Measurements from ENCODE around the gene SPPL2C. TPM values are rescaled to one million over a fixed set of nuclear protein-coding genes. Genes with fewer than 3 reads are reported as not detected.

SPPL2C gene
- total RNA-seq, 2 experiments from 2014 or later = not detected

DNA sequence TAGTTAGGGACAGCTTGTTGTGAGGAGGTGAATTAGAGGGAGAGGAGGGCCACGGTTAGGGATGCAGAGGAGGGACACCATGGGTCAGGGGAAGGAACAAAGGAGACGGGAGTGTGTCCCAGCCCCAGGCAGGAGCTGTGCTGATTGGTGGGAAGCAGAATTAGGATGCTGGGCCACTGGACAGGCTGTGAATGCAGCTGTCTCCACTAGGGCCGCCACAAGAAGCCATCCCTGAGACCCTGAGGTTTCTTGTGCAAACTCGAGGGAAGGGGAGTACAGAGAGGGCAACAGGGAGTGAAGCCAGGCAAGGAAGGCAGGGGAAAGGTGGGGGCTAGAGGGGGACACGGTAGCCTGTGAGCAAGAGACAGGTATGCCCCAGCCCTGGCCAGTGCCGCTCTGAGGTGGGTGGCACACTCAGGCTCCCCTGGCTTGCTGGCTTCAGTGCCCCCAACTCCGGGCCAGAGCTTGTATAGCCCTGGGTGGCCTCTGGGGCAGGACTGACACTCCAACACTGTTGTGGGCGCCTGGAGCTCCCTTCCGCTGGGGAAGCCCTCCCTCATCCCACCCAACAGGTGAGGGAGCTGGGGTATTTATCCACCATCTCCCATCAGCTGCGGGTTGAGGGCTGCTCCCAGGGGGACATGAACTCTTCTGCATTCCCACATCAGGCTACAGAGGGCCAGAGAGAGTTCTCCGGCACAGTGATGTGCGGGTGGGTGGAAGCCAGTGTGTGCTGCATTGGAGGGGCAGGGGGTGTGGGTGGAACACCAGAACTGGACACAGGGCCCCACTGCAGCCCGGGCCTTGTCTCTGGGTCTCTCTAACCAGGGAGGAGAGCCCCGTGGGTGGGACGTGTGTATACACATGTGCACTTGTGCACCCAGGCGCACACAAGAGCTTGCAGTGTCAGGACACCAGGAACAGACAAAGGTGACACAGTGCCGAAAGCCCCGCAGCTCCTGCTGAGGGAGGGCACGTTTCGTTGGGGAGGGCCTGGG is 8.3 kb upstream of the SPPL2C start:
- Mint-ChIP-seq H3K4me1 (peaks cover 4% of the 10 kb centered on the region), H3K9me3 (no peaks in the 10 kb centered on the region), H3K27me3 (no peaks in the 10 kb centered on the region), H3K4me3 (no peak overlapping the region), H3K27ac (no peak overlapping the region), H3K36me3 (ENCODE audit: low read depth) (no peaks in the 10 kb centered on the region)
- ChIA-PET POLR2A (no interaction called here), CTCF (interaction anchor here (0.6 to 1.0 kb wide), 4 partner anchors 16 to 313 kb away, joined by 3 to 4 read pairs (median 3); no protein-coding TSS in a partner anchor)
- DNase-seq = no peak

DNA sequence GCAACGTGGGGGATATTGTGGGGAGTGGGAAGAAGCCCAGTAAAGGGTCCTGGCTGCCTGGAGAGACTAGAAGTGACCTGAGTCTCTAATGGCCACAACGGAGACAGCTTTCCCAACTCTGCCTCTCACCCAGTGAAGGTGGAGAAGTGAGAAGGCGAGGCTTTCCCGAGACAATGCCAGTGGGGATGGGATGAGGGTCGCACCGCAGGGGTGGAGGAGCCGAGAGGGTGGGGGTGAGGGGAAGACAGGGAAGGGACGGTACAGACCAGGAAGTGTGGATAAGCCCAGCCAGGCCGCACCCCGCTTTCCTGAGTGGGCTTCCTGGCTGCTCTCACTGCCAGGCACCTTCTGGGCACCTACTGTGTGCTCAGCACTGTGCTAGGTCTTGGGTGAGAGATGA is 7.5 kb upstream of the SPPL2C start:
- Mint-ChIP-seq H3K9me3 (no peaks in the 10 kb centered on the region), H3K36me3 (ENCODE audit: low read depth) (no peaks in the 10 kb centered on the region), H3K27ac (no peak overlapping the region), H3K4me1 (no peaks in the 10 kb centered on the region), H3K4me3 (no peak overlapping the region), H3K27me3 (no peaks in the 10 kb centered on the region)
- CTCF ChIA-PET = interaction anchor here (0.8 kb wide), 1 partner anchor 189 kb away, joined by 3 read pairs; no protein-coding TSS in a partner anchor
- POLR2A ChIA-PET = no interaction called here
- no peak for DNase-seq

DNA sequence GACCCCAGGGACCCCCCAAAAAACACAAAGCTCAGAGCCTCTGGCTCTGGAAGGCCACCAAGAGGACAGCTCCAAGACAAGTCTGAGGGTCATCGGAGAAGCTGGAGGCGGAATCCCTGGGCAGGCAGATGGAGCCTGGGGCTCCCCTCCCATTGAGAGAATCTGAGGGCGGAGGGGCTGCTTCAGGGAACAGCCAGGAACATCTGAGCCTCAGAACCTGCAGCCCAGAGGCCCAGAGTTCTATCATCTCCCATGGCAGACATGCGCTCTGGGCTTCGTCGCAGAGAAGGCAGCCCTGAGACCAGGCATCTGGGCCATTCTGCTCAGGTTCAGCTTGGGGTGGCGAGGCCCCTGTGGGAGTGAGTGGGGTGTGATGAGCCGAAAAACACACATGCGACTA is 7.1 kb upstream of the SPPL2C start:
- Mint-ChIP-seq H3K27ac (no peak overlapping the region), H3K4me1 (no peaks in the 10 kb centered on the region), H3K27me3 (no peaks in the 10 kb centered on the region), H3K4me3 (no peak overlapping the region), H3K36me3 (ENCODE audit: low read depth) (no peaks in the 10 kb centered on the region), H3K9me3 (no peaks in the 10 kb centered on the region)
- CTCF ChIA-PET = no interaction called here
- POLR2A ChIA-PET = no interaction called here
- DNase-seq = no peak

DNA sequence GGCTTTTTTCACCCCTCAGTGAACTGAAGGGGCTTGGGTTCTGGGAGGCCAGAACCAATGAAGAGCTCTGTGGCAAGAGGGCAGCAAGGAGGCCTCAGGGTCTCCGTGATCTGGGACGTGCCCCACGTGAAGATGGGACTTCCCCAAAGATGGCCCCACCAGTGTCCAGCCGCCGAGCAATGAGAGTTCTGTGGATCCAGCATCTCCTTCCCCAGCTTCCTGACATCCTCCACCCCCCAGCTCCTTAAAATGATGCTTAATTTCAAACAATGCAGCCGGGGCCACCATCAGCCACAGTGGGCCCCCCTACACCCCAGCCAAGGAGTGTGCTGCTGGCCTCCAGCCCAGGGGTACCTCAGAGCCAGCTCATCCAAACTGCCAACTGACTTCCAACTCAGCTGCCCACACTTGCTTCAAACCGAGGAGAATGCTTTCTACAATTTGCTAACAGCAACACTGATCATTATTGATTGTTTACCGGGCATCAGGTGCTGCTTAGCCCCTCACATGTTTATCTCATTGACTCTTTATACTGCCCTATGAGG is 5.9 kb upstream of the SPPL2C start:
- ChIA-PET CTCF (interaction anchor here (2.2 kb wide), 1 partner anchor 13 kb away, joined by 6 read pairs; no protein-coding TSS in a partner anchor), POLR2A (no interaction called here)
- H3K36me3 Mint-ChIP-seq (ENCODE audit: low read depth) = no peaks in the 10 kb centered on the region
- no peak for DNase-seq
- H3K27me3 Mint-ChIP-seq = no peaks in the 10 kb centered on the region
- no peaks in the 10 kb centered on the region for H3K4me1 Mint-ChIP-seq
- no peaks in the 10 kb centered on the region for H3K9me3 Mint-ChIP-seq
- H3K27ac Mint-ChIP-seq = no peak overlapping the region
- H3K4me3 Mint-ChIP-seq = no peak overlapping the region

DNA sequence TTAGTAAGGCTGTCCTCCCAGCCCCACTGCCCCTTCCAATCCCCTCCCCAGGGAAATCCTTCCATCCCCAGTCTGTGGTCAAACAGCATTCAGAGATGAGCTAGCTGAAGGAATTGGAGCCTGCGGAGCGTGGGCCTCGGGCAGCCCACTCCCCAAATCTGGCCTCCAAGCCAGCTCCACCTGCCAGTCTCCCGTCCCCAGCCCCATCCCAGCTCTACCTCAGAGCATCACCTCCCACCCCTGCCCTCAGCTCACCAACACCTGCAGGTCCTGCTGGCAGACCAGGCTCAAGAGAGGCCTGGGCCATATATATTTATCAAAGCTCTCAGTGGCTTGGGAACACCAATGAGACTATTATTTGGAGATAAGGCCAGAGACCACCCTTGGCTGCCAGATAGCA is 5.2 kb upstream of the SPPL2C start:
- ChIA-PET CTCF (interaction anchor here (2.2 kb wide), 1 partner anchor 12 kb away, joined by 6 read pairs; no protein-coding TSS in a partner anchor), POLR2A (no interaction called here)
- H3K9me3 Mint-ChIP-seq = no peaks in the 10 kb centered on the region
- no peaks in the 10 kb centered on the region for H3K27me3 Mint-ChIP-seq
- DNase-seq = no peak
- no peak overlapping the region for H3K4me3 Mint-ChIP-seq
- no peak overlapping the region for H3K27ac Mint-ChIP-seq
- no peaks in the 10 kb centered on the region for H3K36me3 Mint-ChIP-seq (ENCODE audit: low read depth)
- H3K4me1 Mint-ChIP-seq = no peaks in the 10 kb centered on the region

DNA sequence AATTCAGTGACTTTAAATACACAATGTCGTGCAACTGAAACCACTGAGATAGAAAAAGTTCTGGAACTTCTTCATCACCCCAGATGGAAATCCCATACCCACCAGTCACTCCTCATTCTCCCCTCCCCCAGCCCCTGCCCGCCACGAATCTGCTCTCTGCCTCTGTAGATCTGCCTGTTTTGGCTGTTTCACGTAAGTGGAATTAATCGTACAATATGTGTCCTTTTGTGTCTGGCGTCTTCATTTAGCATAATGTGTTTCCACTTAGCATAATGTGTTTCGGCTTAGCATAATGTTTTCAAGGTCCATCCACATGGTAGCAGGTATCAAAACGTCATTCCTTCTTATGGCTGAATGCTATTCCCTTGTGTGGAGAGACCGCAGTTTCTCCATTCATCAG is 3.5 kb upstream of the SPPL2C start:
- Mint-ChIP-seq H3K4me1 (no peaks in the 10 kb centered on the region), H3K27me3 (no peaks in the 10 kb centered on the region), H3K27ac (no peak overlapping the region), H3K4me3 (no peak overlapping the region), H3K9me3 (no peaks in the 10 kb centered on the region), H3K36me3 (ENCODE audit: low read depth) (no peaks in the 10 kb centered on the region)
- CTCF ChIA-PET = interaction anchor here (0.9 kb wide), 1 partner anchor 13 kb away, joined by 3 read pairs; no protein-coding TSS in a partner anchor
- DNase-seq = no peak
- POLR2A ChIA-PET = no interaction called here

DNA sequence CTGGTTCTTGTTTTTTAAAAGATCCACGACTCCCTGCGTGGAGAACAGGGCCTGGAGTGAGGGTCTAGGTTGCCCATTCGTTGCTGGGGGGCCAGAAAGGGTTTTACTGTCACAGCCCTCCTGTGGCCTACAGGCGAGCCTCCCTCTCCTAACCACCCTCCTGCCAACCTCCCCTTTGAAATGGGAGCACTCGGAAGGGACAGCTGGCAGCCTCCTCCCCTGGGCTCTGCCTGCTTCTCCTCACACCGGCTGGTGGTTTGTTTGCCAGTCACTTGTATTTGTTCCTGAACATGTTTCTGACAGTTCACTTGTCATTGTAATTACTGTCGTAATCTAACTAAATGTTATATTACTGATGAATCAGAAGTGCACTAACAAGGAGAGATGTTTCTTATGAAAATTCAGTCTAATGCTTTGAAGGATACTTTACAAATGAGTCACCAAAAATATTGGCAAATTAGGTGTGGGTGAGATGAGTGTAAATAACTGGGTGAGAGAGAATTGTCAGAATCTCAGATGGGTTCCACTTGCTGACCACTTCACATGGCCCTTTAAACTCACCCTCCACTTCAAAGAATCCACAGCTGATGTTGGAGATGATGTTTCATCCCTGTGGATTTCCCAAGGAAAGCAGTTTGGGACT is 2.7 kb upstream of the SPPL2C start:
- Mint-ChIP-seq H3K27ac (no peak overlapping the region), H3K4me1 (no peaks in the 10 kb centered on the region), H3K9me3 (no peaks in the 10 kb centered on the region), H3K4me3 (no peak overlapping the region), H3K27me3 (no peaks in the 10 kb centered on the region), H3K36me3 (ENCODE audit: low read depth) (no peaks in the 10 kb centered on the region)
- ChIA-PET CTCF (interaction anchor here (0.9 kb wide), 1 partner anchor 12 kb away, joined by 3 read pairs; no protein-coding TSS in a partner anchor), POLR2A (no interaction called here)
- no peak for DNase-seq

DNA sequence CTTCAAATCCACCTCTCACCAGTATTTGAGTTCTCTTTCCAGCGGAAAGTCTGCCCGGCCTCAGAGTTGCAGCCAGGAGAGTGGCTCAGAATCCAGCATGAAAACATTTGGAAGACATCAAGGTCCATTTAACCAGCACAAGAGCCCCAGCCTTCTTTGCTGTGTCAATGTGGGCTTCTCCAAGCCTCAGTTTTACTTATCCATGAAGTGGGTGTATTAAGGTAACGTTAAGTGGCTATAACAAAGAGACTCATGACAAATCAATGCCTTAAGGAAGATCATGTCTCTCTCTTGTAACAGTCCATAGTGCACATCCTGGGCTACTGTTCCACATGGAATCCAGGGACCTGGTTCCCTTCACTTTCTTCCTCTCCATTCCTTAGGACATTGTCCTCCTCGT is 959 bp upstream of the SPPL2C start:
- Mint-ChIP-seq H3K27me3 (no peaks in the 10 kb centered on the region), H3K27ac (no peak overlapping the region), H3K4me3 (no peak overlapping the region), H3K4me1 (no peaks in the 10 kb centered on the region), H3K9me3 (no peaks in the 10 kb centered on the region), H3K36me3 (ENCODE audit: low read depth) (no peaks in the 10 kb centered on the region)
- POLR2A ChIA-PET = no interaction called here
- DNase-seq = no peak
- CTCF ChIA-PET = no interaction called here

DNA sequence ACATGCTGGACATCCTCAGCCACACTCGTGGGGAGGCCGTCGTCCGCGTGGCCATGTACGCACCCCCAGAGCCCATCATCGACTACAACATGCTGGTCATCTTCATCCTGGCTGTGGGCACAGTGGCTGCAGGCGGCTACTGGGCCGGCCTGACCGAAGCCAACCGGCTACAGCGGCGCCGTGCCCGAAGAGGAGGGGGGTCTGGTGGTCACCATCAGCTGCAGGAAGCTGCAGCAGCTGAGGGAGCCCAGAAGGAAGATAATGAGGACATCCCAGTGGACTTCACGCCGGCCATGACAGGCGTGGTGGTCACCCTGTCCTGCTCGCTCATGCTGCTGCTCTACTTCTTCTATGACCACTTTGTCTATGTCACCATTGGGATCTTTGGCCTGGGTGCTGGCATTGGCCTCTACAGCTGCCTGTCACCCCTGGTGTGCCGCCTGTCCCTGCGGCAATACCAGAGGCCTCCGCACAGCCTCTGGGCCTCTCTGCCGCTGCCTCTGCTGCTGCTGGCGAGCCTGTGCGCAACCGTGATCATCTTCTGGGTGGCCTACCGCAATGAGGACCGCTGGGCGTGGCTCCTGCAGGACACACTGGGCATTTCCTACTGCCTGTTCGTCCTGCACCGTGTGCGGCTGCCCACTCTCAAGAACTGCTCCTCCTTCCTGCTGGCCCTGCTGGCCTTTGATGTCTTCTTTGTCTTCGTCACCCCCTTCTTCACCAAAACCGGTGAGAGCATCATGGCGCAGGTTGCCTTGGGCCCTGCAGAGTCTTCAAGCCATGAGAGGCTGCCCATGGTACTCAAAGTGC is 900 bp downstream of the SPPL2C start:
- Mint-ChIP-seq H3K9me3 (no peaks in the 10 kb centered on the region), H3K4me3 (no peak overlapping the region), H3K36me3 (ENCODE audit: low read depth) (no peaks in the 10 kb centered on the region), H3K27ac (no peak overlapping the region), H3K4me1 (no peaks in the 10 kb centered on the region), H3K27me3 (no peaks in the 10 kb centered on the region)
- no peak for DNase-seq
- POLR2A ChIA-PET = no interaction called here
- CTCF ChIA-PET = no interaction called here

DNA sequence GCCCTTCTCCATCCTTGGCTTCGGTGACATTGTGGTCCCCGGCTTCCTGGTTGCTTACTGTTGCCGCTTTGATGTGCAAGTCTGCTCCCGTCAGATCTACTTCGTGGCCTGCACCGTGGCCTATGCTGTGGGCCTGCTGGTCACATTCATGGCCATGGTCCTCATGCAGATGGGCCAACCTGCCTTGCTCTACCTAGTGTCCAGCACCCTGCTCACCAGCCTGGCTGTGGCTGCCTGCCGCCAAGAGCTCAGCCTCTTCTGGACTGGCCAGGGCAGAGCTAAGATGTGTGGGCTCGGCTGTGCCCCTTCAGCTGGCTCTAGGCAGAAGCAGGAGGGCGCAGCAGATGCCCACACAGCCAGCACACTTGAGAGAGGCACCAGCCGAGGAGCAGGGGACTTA is 1.5 kb downstream of the SPPL2C start:
- ChIA-PET CTCF (no interaction called here), POLR2A (no interaction called here)
- peaks cover 5% of the 10 kb centered on the region for H3K27me3 Mint-ChIP-seq
- no peak for DNase-seq
- H3K9me3 Mint-ChIP-seq = no peaks in the 10 kb centered on the region
- no peak overlapping the region for H3K27ac Mint-ChIP-seq
- no peak overlapping the region for H3K4me3 Mint-ChIP-seq
- H3K4me1 Mint-ChIP-seq = no peaks in the 10 kb centered on the region
- no peaks in the 10 kb centered on the region for H3K36me3 Mint-ChIP-seq (ENCODE audit: low read depth)

DNA sequence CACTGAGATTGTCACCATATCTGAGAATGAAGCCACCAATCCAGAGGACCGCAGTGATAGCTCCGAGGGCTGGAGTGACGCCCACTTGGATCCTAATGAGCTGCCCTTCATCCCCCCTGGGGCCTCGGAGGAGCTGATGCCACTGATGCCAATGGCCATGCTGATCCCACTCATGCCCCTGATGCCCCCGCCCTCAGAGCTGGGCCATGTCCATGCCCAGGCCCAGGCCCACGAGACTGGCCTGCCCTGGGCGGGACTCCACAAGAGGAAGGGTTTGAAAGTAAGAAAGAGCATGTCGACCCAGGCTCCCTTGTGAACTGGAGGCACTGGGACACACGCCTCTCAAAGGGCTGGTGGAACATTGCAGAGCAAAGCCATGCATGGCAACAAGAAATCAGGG is 2.0 kb downstream of the SPPL2C start:
- POLR2A ChIA-PET = no interaction called here
- DNase-seq = no peak
- Mint-ChIP-seq H3K9me3 (no peaks in the 10 kb centered on the region), H3K27me3 (peaks cover 5% of the 10 kb centered on the region), H3K4me1 (no peaks in the 10 kb centered on the region), H3K4me3 (no peak overlapping the region), H3K27ac (no peak overlapping the region), H3K36me3 (ENCODE audit: low read depth) (no peaks in the 10 kb centered on the region)
- CTCF ChIA-PET = no interaction called here

DNA sequence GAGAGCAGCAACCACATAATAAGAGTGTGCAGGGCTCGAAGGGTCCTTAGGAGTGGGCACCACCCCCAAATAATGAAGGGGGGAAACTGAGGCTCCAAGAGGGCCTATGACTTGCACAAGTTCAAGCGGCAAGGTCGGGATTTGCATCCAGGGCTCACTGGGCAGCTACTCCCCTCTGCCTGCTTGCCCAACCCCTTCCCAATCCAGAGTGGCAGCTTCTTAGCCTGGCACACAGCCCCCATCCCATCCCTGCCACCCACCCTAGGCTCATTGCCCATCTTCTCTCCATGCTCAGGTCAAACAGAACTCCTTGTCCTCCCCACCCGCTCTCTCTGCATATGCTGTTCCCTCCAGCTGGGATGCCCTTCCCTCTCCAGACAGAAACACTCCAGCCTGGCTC is 2.4 kb downstream of the SPPL2C start:
- ChIA-PET POLR2A (no interaction called here), CTCF (interaction anchor here (0.8 kb wide), 1 partner anchor 12 kb away, joined by 3 read pairs; no protein-coding TSS in a partner anchor)
- Mint-ChIP-seq H3K27me3 (peaks cover 7% of the 10 kb centered on the region), H3K36me3 (ENCODE audit: low read depth) (no peaks in the 10 kb centered on the region), H3K27ac (no peak overlapping the region), H3K4me3 (no peak overlapping the region), H3K4me1 (peaks cover under 1% of the 10 kb centered on the region), H3K9me3 (no peaks in the 10 kb centered on the region)
- DNase-seq = no peak

All from activated CD4-positive, alpha-beta T cell treated with anti-CD3 and anti-CD28 coated beads, Interleukin-2, amount 10 ng/mL, durations not matched to agents 7 days and 5 days (primary cell).